ENCODE data around the gene CSAD.
A peak's percentile ranks its signal among the peaks of the same experiment; 100 is the strongest.

The CSAD gene

GRCh38 chr12:53159195-53159839, 21.4 kb downstream of the CSAD start:
- TF ChIP-seq CTCF (IDR thresholded peaks at IDR 0.05) (peak; percentile 100), ZFX (IDR thresholded peaks at IDR 0.05; ENCODE audit: borderline replicate concordance) (no peak)
- H3K27ac ChIP-seq = peak overlapping the region; percentile 32

- TF ChIP-seq CTCF (IDR thresholded peaks at IDR 0.05) (no peak), ZFX (IDR thresholded peaks at IDR 0.05; ENCODE audit: borderline replicate concordance) (no peak)
- no peak overlapping the region for H3K27ac ChIP-seq
Observed at GRCh38 chr12:53152390-53152789, 28.3 kb downstream of the CSAD start.

GRCh38 chr12:53151039-53151438, 29.7 kb downstream of the CSAD start:
- H3K27ac ChIP-seq = no peak overlapping the region

GRCh38 chr12:53147653-53148052, 33.1 kb downstream of the CSAD start:
- TF ChIP-seq ZFX (IDR thresholded peaks at IDR 0.05; ENCODE audit: borderline replicate concordance) (no peak), CTCF (IDR thresholded peaks at IDR 0.05) (no peak)
- H3K27ac ChIP-seq = no peak overlapping the region

More at GRCh38 chr12:53151039-53151438, 29.7 kb downstream of the CSAD start:
- no peak for TF ChIP-seq ZFX (IDR thresholded peaks at IDR 0.05; ENCODE audit: borderline replicate concordance)
- TF ChIP-seq CTCF (IDR thresholded peaks at IDR 0.05) = no peak

- TF ChIP-seq ZFX (IDR thresholded peaks at IDR 0.05; ENCODE audit: borderline replicate concordance) = no peak
- TF ChIP-seq CTCF (IDR thresholded peaks at IDR 0.05) = no peak
- no peak overlapping the region for H3K27ac ChIP-seq
Observed at GRCh38 chr12:53147181-53147580, 33.5 kb downstream of the CSAD start.

GRCh38 chr12:53145383-53146260, 35.1 kb downstream of the CSAD start:
- no peak overlapping the region for H3K27ac ChIP-seq
- no peak for TF ChIP-seq ZFX (IDR thresholded peaks at IDR 0.05; ENCODE audit: borderline replicate concordance)
- TF ChIP-seq CTCF (IDR thresholded peaks at IDR 0.05) = no peak

GRCh38 chr12:53143355-53143754, 37.4 kb downstream of the CSAD start:
- H3K27ac ChIP-seq = no peak overlapping the region
- TF ChIP-seq CTCF (IDR thresholded peaks at IDR 0.05) = no peak
- no peak for TF ChIP-seq ZFX (IDR thresholded peaks at IDR 0.05; ENCODE audit: borderline replicate concordance)

All from 22Rv1 (cell line).